ENCODE data around the gene FMNL2. TPM values are rescaled to one million over a fixed set of nuclear protein-coding genes. Genes with fewer than 3 reads are reported as not detected.
"Not testable (repeated sequence)": the region's sequence is repeated elsewhere in the genome, so short reads cannot be mapped to it uniquely, and the experiment has no call there.

The FMNL2 gene
- total RNA-seq, 1 experiment from 2014 or later: 33.6 TPM

- no peak overlapping the region for H3K18ac ChIP-seq (ENCODE audit: insufficient read length, low read depth, low read length)
- no peak overlapping the region for H2BK5ac ChIP-seq (ENCODE audit: insufficient read length, low read length)
- TF ChIP-seq CTCF (conservative IDR thresholded peaks at IDR 0.05): no peak
- no peak overlapping the region for H3T11ph ChIP-seq (ENCODE audit: low read length)
- no peaks in the 10 kb centered on the region for H3K79me1 ChIP-seq (ENCODE audit: insufficient read depth, low read depth, low read length, poor library complexity, severe bottlenecking)
- H3K79me2 ChIP-seq (ENCODE audit: insufficient read depth, low read length): no peaks in the 10 kb centered on the region
- Mint-ChIP-seq H3K9me3 (no peaks in the 10 kb centered on the region), H3K4me3 (no peak overlapping the region), H3K36me3 (ENCODE audit: insufficient read depth in 1 of 3, low read depth in 3 of 3) (no peaks in the 10 kb centered on the region), H3K4me1 (0 out of 4 replicates have a peak, but pooled peaks cover 0 to 2% of the 10 kb centered on the region in 2 experiments), H3K27me3 (ENCODE audit: low read depth) (no peaks in the 10 kb centered on the region; the same call in 1 of the 2 replicates), H3K27ac (no peak overlapping the region)
- H3K27me3 ChIP-seq (ENCODE audit: insufficient read depth, low read length): no peaks in the 10 kb centered on the region
- no peak overlapping the region for H2BK15ac ChIP-seq (ENCODE audit: low read depth, low read length)
- WGBS (ENCODE audit: extremely low coverage, insufficient read length, low lambda C conversion rate): no CpG with 5 or more reads among the region's 4 CpGs
- H3K4me2 ChIP-seq (ENCODE audit: insufficient read depth, insufficient read length, low read length): no peak overlapping the region
- no peaks in the 10 kb centered on the region for H4K20me1 ChIP-seq (ENCODE audit: control insufficient read depth, insufficient read depth, insufficient read length)
- H3K56ac ChIP-seq (ENCODE audit: insufficient read length, low read depth, low read length): no peak overlapping the region
- no peak overlapping the region for H4K8ac ChIP-seq (replicated peaks; ENCODE audit: insufficient read length, low read depth, low read length)
- H3K9me3 ChIP-seq (ENCODE audit: control insufficient read depth, low read depth, low read length): no peaks in the 10 kb centered on the region
- DNase-seq: no peak
- H3K4ac ChIP-seq (ENCODE audit: low read depth, low read length): no peak overlapping the region
- H3K14ac ChIP-seq (ENCODE audit: insufficient read depth, low read length): no peak overlapping the region
- no peak overlapping the region for H2BK120ac ChIP-seq (ENCODE audit: low read depth, low read length, poor library complexity, severe bottlenecking)
- no peaks in the 10 kb centered on the region for H3K23me2 ChIP-seq (ENCODE audit: insufficient read length, low read depth, low read length, poor library complexity, severe bottlenecking)
- H2BK20ac ChIP-seq (ENCODE audit: low read depth, low read length, poor library complexity, severe bottlenecking): no peak overlapping the region
- no peak overlapping the region for H2BK12ac ChIP-seq (ENCODE audit: insufficient read length, low read depth, low read length)
- no peaks in the 10 kb centered on the region for H3K4me1 ChIP-seq (ENCODE audit: insufficient read depth, low read length)
- no peak overlapping the region for H4K5ac ChIP-seq (ENCODE audit: insufficient read length, low read depth, low read length)
- no peak overlapping the region for H3K27ac ChIP-seq (ENCODE audit: insufficient read length, low read depth, low read length)
- H2AFZ ChIP-seq (ENCODE audit: low read length): no peak overlapping the region
- no peak overlapping the region for H4K91ac ChIP-seq (ENCODE audit: insufficient read length, low read depth, low read length)
- no peak overlapping the region for H3K9ac ChIP-seq (ENCODE audit: extremely low read depth, insufficient read length, low read length)
- H3K23ac ChIP-seq (ENCODE audit: insufficient read length, low read depth, low read length): no peak overlapping the region
- H2AK5ac ChIP-seq (ENCODE audit: insufficient read length, low read length): no peak overlapping the region
Observed at GRCh38 chr2:152322222-152322621, 12.8 kb upstream of the FMNL2 start.

- not testable (repeated sequence) for H3K27me3 ChIP-seq (ENCODE audit: insufficient read depth, low read length); H3K36me3 Mint-ChIP-seq (ENCODE audit: insufficient read depth in 1 of 3, low read depth in 3 of 3); H3K23ac ChIP-seq (ENCODE audit: insufficient read length, low read depth, low read length); H2BK120ac ChIP-seq (ENCODE audit: low read depth, low read length, poor library complexity, severe bottlenecking); H4K91ac ChIP-seq (ENCODE audit: insufficient read length, low read depth, low read length); H3K18ac ChIP-seq (ENCODE audit: insufficient read length, low read depth, low read length); H3K79me2 ChIP-seq (ENCODE audit: insufficient read depth, low read length); H3K4me1 ChIP-seq (ENCODE audit: insufficient read depth, low read length); H3T11ph ChIP-seq (ENCODE audit: low read length); H3K23me2 ChIP-seq (ENCODE audit: insufficient read length, low read depth, low read length, poor library complexity, severe bottlenecking); H3K4me1 Mint-ChIP-seq; H3K27ac Mint-ChIP-seq; H3K4ac ChIP-seq (ENCODE audit: low read depth, low read length); H3K4me3 Mint-ChIP-seq; H3K56ac ChIP-seq (ENCODE audit: insufficient read length, low read depth, low read length); H2BK5ac ChIP-seq (ENCODE audit: insufficient read length, low read length); H3K4me2 ChIP-seq (ENCODE audit: insufficient read depth, insufficient read length, low read length); H4K20me1 ChIP-seq (ENCODE audit: control insufficient read depth, insufficient read depth, insufficient read length); H4K5ac ChIP-seq (ENCODE audit: insufficient read length, low read depth, low read length); H4K8ac ChIP-seq (replicated peaks; ENCODE audit: insufficient read length, low read depth, low read length); DNase-seq; H3K9me3 ChIP-seq (ENCODE audit: control insufficient read depth, low read depth, low read length); H2BK20ac ChIP-seq (ENCODE audit: low read depth, low read length, poor library complexity, severe bottlenecking); H2BK12ac ChIP-seq (ENCODE audit: insufficient read length, low read depth, low read length); H3K79me1 ChIP-seq (ENCODE audit: insufficient read depth, low read depth, low read length, poor library complexity, severe bottlenecking); H3K14ac ChIP-seq (ENCODE audit: insufficient read depth, low read length); H3K9me3 Mint-ChIP-seq; H3K27me3 Mint-ChIP-seq (ENCODE audit: low read depth); H2BK15ac ChIP-seq (ENCODE audit: low read depth, low read length); H3K9ac ChIP-seq (ENCODE audit: extremely low read depth, insufficient read length, low read length); H2AK5ac ChIP-seq (ENCODE audit: insufficient read length, low read length); H2AFZ ChIP-seq (ENCODE audit: low read length); H3K27ac ChIP-seq (ENCODE audit: insufficient read length, low read depth, low read length)
- no CpG with 5 or more reads among the region's 5 CpGs for WGBS (ENCODE audit: extremely low coverage, insufficient read length, low lambda C conversion rate)
Observed at GRCh38 chr2:152325126-152325525, 9.8 kb upstream of the FMNL2 start.

Data from H9 (cell line).